ENCODE measurements around the gene TMEM187. TPM values are rescaled to one million over a fixed set of nuclear protein-coding genes. Genes with fewer than 3 reads are reported as not detected.

Gene TMEM187
- total and polyA plus RNA-seq, 2 donors from 2014 or later = 9.6 to 12.4 TPM

DNA sequence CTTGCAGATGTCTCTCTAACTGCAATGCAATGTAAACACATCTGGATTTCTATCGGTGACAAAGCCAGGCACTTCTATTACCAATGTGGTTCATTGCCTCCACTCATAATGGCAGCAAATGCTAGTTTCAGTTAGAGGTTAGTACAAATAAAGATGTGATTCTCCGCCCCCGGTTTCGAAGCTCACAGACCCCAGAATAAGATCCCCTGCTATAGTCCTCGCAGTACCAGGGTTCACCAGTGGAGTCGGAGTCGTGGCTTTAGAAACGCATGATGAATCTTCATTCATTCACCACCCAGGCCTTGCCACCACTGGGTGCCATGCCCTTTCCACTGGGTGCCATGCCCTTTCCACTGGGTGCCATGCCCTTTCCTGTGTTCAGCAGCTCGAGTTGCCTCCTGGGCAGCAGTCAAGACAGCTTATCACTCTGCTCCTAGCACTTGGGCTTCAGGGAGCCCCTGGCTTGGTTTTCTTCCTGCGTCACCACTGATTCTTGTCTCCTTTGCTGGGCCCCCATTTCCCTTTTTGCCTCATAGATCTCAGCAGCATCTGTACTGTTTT lies 34.2 kb upstream of the TMEM187 start:
- Histone ChIP-seq H3K9ac (ENCODE audit: low read length in 3 of 3) (no peak overlapping the region), H3K27ac (ENCODE audit: low read depth in 2 of 2, low read length in 2 of 2) (no peak overlapping the region), H3K4me1 (ENCODE audit: control insufficient read depth in 2 of 3, insufficient read depth in 2 of 3, low read depth in 1 of 3, low read length in 3 of 3) (peaks cover 0 to 4% (median 0%) of the 10 kb centered on the region in 3 donors), H3K36me3 (ENCODE audit: control insufficient read depth in 2 of 3, insufficient read depth in 3 of 3, low read length in 3 of 3) (no peaks in the 10 kb centered on the region), H3K27me3 (ENCODE audit: control insufficient read depth, insufficient read depth, low read length) (no peaks in the 10 kb centered on the region), H3K9me3 (ENCODE audit: control insufficient read depth in 2 of 3, insufficient read depth in 1 of 3, low read length in 3 of 3) (no peaks in the 10 kb centered on the region), H3K4me3 (ENCODE audit: low read length in 3 of 3) (no peak overlapping the region)
- intact Hi-C loops (cut with DNase I) = no loop called here
- FAIRE-seq (no peak), DNase-seq (peak in 1 of 5 donors; percentile 37)
- TF ChIP-seq CTCF (IDR thresholded peaks at IDR 0.05; ENCODE audit: borderline replicate concordance, extremely low read depth, insufficient read depth) = no peak

GRCh38 chrX:153939573-153939972 lies 33.0 kb upstream of the TMEM187 start:
- Histone ChIP-seq H3K4me3 (ENCODE audit: low read length in 3 of 3) (no peak overlapping the region), H3K27me3 (ENCODE audit: control insufficient read depth, insufficient read depth, low read length) (no peaks in the 10 kb centered on the region), H3K9ac (ENCODE audit: low read length in 3 of 3) (no peak overlapping the region), H3K36me3 (ENCODE audit: control insufficient read depth in 2 of 3, insufficient read depth in 3 of 3, low read length in 3 of 3) (no peaks in the 10 kb centered on the region), H3K27ac (ENCODE audit: low read depth in 2 of 2, low read length in 2 of 2) (no peak overlapping the region), H3K4me1 (ENCODE audit: control insufficient read depth in 2 of 3, insufficient read depth in 2 of 3, low read depth in 1 of 3, low read length in 3 of 3) (peaks cover 0 to 10% (median 0%) of the 10 kb centered on the region in 3 donors), H3K9me3 (ENCODE audit: control insufficient read depth in 2 of 3, insufficient read depth in 1 of 3, low read length in 3 of 3) (no peaks in the 10 kb centered on the region)
- peak in 1 of 5 donors; percentile 67 for DNase-seq
- TF ChIP-seq CTCF (IDR thresholded peaks at IDR 0.05; ENCODE audit: borderline replicate concordance, extremely low read depth, insufficient read depth) = no peak
- no peak for FAIRE-seq
- intact Hi-C loops (cut with DNase I) = no loop called here

GRCh38 chrX:153941336-153942252 lies 31.0 kb upstream of the TMEM187 start:
- intact Hi-C loops (cut with DNase I) = no loop called here
- H3K27me3 ChIP-seq (ENCODE audit: control insufficient read depth, insufficient read depth, low read length) = no peaks in the 10 kb centered on the region
- no peak overlapping the region for H3K9ac ChIP-seq (ENCODE audit: low read length in 3 of 3)
- peak in 1 of 5 donors; percentile 21 for DNase-seq
- no peak for TF ChIP-seq CTCF (IDR thresholded peaks at IDR 0.05; ENCODE audit: borderline replicate concordance, extremely low read depth, insufficient read depth)
- FAIRE-seq = no peak
- H3K9me3 ChIP-seq (ENCODE audit: control insufficient read depth in 2 of 3, insufficient read depth in 1 of 3, low read length in 3 of 3) = no peaks in the 10 kb centered on the region
- peaks cover 0 to 10% (median 0%) of the 10 kb centered on the region in 3 donors for H3K4me1 ChIP-seq (ENCODE audit: control insufficient read depth in 2 of 3, insufficient read depth in 2 of 3, low read depth in 1 of 3, low read length in 3 of 3)
- H3K36me3 ChIP-seq (ENCODE audit: control insufficient read depth in 2 of 3, insufficient read depth in 3 of 3, low read length in 3 of 3) = no peaks in the 10 kb centered on the region
- no peak overlapping the region for H3K4me3 ChIP-seq (ENCODE audit: low read length in 3 of 3)
- no peak overlapping the region for H3K27ac ChIP-seq (ENCODE audit: low read depth in 2 of 2, low read length in 2 of 2)

All from kidney (tissue), 14 donors.